SIG-M5 treated with dmso at 0.1 percent for 504 hours (cell line): Measurements from ENCODE around the gene ZNF274.
"Not testable (repeated sequence)": the region's sequence is repeated elsewhere in the genome, so short reads cannot be mapped to it uniquely, and the experiment has no call there.

Experiments used
- DNase-seq: peaks from one replicate; lab custom pipeline; 2025; ENCODE audit not compliant: unreplicated experiment; lab: John Stamatoyannopoulos, UW

Gene ZNF274

DNA sequence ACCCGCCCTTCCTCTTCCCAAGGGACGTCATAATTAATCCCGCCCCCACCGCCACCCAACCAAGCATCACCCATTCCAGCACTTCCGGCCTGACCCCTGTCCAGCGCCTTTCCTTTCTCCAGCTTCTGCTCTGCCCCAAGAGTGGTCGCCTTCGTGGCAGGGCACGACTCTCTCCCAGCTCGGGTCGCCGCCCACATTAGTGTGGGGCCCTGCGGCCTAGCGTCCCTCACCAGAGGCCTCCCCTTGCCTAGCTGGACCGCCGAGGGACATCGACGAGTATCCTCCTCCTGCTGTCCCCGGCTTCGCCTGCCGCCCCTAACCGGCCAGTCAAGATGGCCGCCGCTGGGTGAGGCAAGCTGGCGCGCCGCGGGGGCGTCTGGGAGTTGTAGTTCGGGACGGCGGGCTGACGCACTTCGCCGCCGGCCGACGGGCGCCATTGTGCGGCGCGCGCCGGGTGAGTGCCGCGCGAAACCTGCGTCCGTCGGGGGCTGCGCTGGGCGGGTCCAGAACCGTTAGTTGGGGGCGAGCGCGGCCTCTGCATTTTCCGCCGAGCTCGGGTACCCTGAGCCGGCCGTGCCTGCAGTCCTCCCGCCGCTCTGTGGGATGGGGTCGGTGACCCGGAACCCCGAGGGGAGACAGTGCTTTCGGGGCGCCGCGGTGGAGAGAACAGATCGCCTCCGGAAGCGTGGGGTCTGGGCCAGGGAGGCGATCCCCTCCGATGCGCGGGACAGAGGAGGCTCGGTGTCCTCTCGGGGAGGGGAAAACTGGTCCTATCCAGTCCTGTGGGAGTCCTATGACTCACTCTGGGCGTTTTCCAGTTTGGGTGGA is at the start of gene ZNF274:
ZNF274 (plus strand) TSS at position 73 of the 828 bp plus-strand sequence. CDS start 905 bp downstream, outside the sequence.
- DNase-seq: peak; percentile 80

DNA sequence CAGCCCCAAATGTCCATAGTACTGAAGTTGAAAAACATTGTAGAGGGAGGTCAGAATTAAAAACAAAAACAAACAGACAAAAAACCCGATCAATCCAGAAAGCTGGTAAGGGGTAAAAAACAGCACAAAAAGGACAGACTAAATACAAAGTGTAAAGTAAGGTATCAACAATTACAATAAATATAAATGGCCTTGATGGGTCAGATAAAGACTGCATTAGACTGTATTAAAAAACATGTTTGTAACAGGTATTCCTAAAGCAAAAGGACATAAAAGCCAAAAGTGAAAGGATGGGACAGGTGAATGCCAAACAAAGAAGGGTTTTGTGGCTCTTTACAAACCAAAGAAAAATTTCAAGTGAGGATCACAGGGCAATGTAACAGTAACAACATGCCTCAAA is 48.6 kb upstream of the ZNF274 start:
- no peak for DNase-seq

GRCh38 chr19:58145849-58146248 is 37.0 kb upstream of the ZNF274 start:
- DNase-seq: no peak

- DNase-seq: not testable (repeated sequence)
Measured at GRCh38 chr19:58147475-58147874, 35.4 kb upstream of the ZNF274 start.

DNA sequence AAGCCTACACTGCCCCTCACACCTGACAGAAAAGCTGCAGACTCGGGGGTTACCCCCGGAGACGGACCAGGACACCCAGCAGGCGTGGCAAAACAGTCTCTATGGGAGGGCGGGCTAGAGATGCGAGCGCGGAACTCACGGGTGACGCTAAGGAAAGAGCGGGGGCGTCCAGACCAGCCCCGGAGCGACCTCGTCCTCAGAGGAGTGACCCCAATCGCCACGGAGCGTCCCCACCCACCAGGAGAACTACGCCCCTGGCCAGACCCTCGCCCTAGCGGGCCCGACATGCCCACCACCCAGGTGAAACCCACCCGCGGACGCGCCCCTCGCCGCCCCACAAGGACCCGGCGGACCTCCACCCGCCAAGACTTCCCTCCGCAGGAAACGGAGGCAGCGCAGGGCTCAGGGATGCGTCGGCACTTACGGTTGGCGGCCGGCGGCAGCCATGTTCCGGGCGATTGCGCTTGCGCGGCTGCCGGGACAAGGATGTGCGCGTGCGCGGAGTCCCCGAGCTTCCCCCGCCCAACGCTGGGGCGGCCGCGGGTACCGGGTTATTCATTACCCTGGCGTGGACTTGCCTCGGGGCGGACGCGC is 32.4 kb upstream of the ZNF274 start, which contains the start of gene ZNF329:
ZNF329 (minus strand) TSS at position 462 of the 594 bp plus-strand sequence. CDS start 21,286 bp downstream, outside the sequence.
- DNase-seq: peak; percentile 6

DNA sequence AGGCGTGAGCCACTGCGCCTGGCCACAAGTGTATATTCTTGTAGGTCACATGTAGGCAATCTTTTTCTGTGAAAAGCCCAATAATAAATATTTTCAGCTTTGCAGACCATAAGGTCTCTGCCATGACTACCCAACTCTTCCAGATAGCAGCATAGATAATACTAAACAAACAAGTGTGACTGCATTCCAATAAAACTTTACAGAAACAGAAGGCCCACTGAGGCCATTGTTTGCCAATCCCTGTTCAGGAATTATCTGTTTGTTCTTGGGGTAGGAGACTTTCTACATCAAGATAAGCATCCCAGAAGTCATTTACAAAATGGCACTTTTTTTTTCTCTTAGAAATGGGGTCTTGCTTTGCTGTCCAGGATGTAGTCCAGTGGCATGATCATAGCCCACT is 29.5 kb upstream of the ZNF274 start:
- no peak for DNase-seq

DNA sequence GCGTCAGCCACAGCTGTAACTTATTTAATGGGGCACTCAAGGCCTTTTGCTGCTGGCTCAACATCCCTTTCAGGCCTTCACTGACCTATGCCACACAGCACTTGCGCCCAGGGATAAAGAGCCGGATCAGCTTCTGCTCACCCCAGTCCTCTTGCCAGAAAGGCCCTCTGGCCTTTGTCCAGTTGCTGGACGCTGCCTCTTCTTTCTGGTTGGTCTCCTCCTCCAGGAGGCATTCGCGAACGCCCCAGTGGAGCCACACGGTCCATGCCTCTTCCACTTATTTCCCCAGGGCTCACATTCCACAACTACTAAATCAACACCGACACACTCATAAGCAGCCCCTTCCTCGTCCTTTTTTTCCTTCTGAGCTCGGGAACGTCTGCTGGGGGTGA is 28.6 kb upstream of the ZNF274 start:
- DNase-seq: no peak

GRCh38 chr19:58154679-58155648 is 27.9 kb upstream of the ZNF274 start:
- peak; percentile 38 for DNase-seq

- DNase-seq: no peak
Measured at GRCh38 chr19:58157045-58157728, 25.7 kb upstream of the ZNF274 start.

- DNase-seq: no peak
Measured at GRCh38 chr19:58166268-58166667, 16.6 kb upstream of the ZNF274 start.

DNA sequence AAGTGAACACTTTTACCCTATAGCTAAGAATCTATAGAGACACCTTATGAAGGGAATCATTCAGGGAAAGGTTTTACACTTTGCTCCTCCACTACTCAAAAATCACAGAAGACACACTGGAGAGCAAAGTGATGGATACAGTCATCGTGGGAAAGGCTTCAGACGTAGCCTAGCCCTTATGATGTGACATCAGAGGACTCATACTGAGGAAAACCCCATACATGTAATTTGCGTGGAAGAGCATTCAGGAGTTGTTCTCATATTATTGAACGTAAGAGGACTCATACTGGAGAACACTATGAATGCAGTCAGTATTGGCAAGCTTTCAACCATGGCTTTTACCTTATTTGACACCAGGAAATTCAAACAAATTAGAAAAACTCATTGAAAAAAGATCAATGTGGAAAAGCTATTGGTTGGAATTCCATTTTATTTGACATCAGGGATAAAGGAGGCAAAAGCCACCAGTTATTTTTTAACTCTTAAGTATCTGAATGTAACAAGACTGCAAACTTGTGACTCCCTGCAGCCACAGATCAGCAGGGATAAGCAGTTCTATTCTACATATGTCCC is 16.1 kb upstream of the ZNF274 start:
- DNase-seq: no peak

DNA sequence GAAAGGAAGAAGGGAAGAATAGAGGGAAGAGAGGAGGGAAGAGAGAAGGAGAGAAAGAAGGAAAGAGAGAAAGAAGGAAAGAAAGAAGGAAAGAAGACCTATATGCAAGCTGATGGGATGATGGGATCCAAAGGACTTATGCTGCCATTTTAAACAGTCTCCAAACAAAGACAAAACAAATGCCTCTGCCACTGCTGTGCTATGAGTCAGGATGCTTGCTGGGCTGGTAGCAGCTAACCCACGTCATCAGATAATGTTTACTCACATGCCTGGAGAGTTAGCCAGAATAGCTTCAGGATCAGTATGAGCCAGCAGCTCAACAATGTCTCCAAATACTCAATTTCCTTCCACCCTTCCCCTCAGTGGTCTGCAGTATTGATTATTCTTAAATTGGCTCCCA is 12.0 kb upstream of the ZNF274 start:
- no peak for DNase-seq

- peak; percentile 26 for DNase-seq
Measured at GRCh38 chr19:58181902-58182576, 822 bp upstream of the ZNF274 start.

- no peak for DNase-seq
Measured at GRCh38 chr19:58182577-58182988, 278 bp upstream of the ZNF274 start.

DNA sequence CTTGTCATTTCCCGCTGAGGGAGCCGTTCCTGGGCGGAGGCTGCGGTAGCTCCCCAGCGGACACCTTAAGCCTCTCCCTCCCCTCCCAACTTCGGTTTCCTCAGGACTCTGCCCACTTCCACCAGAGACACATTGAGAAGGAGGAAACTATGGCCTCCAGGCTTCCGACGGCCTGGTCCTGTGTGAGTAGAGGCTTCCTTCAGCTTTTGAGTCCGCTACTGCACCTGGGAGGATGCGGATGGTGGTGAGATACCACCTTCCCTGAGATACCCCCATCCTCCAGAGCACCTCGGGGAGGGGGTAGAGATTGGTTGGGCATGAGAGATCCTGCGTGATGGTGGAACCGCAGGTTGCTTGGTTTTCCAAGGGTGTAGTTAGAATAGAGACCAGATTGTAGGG is 955 bp downstream of the ZNF274 start:
- DNase-seq: no peak

DNA sequence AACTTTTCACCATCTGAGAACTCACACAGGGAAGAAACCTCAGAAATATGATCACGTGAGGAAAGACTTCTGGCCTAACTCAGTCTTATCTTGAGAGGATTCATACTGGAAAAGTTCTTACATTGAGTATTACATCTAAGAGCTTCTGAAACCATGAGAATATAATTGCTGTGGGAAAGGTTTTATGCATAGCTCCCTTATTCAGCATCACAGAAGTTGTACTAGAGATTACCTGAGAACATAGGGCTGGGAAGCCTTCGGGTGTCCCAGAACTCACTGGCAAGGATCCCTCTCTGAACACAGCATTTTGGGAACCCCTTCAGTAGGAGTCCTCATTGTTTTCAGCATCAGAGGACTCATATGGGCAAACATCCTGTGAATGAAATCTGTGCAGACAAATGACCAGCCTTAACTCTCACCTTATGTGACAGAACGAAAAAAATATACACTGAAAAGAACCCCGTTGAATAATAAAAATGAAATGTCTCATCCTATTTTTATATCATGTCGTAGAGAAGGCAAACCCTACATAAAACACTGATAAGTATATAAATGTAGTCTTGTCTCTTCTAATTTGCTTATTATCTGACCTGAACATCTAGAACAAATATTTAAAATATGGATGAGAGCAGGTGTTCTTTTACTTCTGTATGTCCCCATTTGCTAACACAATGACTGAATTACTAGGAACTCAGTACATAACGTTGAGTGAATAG is 14.2 kb downstream of the ZNF274 start:
- no peak for DNase-seq

- DNase-seq: no peak
Measured at GRCh38 chr19:58203814-58204475, 21.1 kb downstream of the ZNF274 start.

GRCh38 chr19:58204566-58204965 is 21.7 kb downstream of the ZNF274 start:
- DNase-seq: no peak

DNA sequence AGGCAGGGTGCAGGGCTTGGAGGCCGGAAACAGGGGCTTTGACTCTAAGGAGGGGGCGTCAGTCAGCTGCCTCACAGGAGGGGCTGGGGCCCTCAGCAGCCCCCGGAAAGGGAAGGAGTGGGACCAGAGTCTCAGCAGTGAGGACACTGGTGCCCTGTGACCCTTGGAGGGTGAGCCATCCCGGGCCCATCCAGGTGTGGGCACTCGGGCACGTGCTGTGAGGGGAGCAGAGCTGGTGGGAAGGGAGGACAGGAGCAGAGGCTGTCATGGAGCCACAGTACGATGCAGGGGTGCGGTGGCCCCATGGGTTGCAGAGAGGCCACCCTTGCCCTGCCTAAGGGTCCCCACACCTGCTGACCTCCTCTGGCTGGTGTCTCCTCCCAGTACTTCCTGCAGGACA is 26.7 kb downstream of the ZNF274 start:
- no peak for DNase-seq
